HEK293 (cell line): Measurements from ENCODE around the gene ECHDC1.

Source experiments
- BCL6B ChIP-seq: fragments of 450-650 bp; formaldehyde crosslinking; IDR thresholded peaks from 2 replicates; pipeline ENCODE4 v1.5.1; 2017; ENCODE audit warnings: missing biosample characterization, missing genetic modification characterization
- PRDM6 ChIP-seq: fragments of 450-650 bp; formaldehyde crosslinking; IDR thresholded peaks from 2 replicates; pipeline ENCODE4 v1.5.1; 2017; ENCODE audit warnings: missing biosample characterization, missing genetic modification characterization
- ZBTB17 ChIP-seq: fragments of 450-650 bp; formaldehyde crosslinking; IDR thresholded peaks from 2 replicates; pipeline ENCODE4 v1.5.1; 2016; ENCODE audit warnings: missing biosample characterization, missing genetic modification characterization
- ZBTB21 ChIP-seq: fragments of 450-650 bp; formaldehyde crosslinking; IDR thresholded peaks from 2 replicates; pipeline ENCODE4 v1.5.1; 2017; ENCODE audit warnings: missing biosample characterization, missing genetic modification characterization
- ZBTB26 ChIP-seq: fragments of 450-650 bp; formaldehyde crosslinking; optimal IDR thresholded peaks from 2 replicates; pipeline ENCODE3; 2016; ENCODE audit warnings: missing biosample characterization, mild to moderate bottlenecking, missing genetic modification characterization
- ZBTB48 ChIP-seq: fragments of 450-650 bp; formaldehyde crosslinking; IDR thresholded peaks from 2 replicates; pipeline ENCODE4 v1.5.1; 2016; ENCODE audit warnings: missing biosample characterization, missing genetic modification characterization
- ZBTB8A ChIP-seq: fragments of 450-650 bp; formaldehyde crosslinking; IDR thresholded peaks from 2 replicates; pipeline ENCODE4 v1.5.1; 2016; ENCODE audit warnings: missing biosample characterization, missing genetic modification characterization
- ZFHX2 ChIP-seq: fragments of 450-650 bp; formaldehyde crosslinking; conservative IDR thresholded peaks from 2 replicates; pipeline ENCODE4 v1.5.1; 2016; ENCODE audit warnings: missing biosample characterization, missing genetic modification characterization
- ZFP37 ChIP-seq: fragments of 450-650 bp; formaldehyde crosslinking; IDR thresholded peaks from 2 replicates; pipeline ENCODE4 v1.5.1; 2016; ENCODE audit warnings: missing biosample characterization, missing genetic modification characterization
- ZNF10 ChIP-seq: fragments of 450-650 bp; formaldehyde crosslinking; IDR thresholded peaks from 2 replicates; pipeline ENCODE4 v1.5.1; 2017; ENCODE audit warnings: missing biosample characterization, missing genetic modification characterization
- ZNF174 ChIP-seq: fragments of 450-650 bp; formaldehyde crosslinking; IDR thresholded peaks from 2 replicates; pipeline ENCODE4 v1.5.0; 2017; ENCODE audit warnings: missing biosample characterization, mild to moderate bottlenecking, missing genetic modification characterization
- ZNF175 ChIP-seq: fragments of 450-650 bp; formaldehyde crosslinking; IDR thresholded peaks from 2 replicates; pipeline ENCODE4 v1.5.1; 2016; ENCODE audit warnings: missing biosample characterization, missing genetic modification characterization
- ZNF223 ChIP-seq: fragments of 450-650 bp; formaldehyde crosslinking; IDR thresholded peaks from 2 replicates; pipeline ENCODE4 v1.5.1; 2016; ENCODE audit warnings: missing biosample characterization, missing genetic modification characterization
- ZNF26 ChIP-seq: fragments of 450-650 bp; formaldehyde crosslinking; IDR thresholded peaks from 2 replicates; pipeline ENCODE4 v1.5.1; 2016; ENCODE audit warnings: missing biosample characterization, missing genetic modification characterization
- ZNF266 ChIP-seq: fragments of 450-650 bp; formaldehyde crosslinking; IDR thresholded peaks from 2 replicates; pipeline ENCODE4 v1.5.1; 2016; ENCODE audit warnings: missing biosample characterization, missing genetic modification characterization, low read depth
- ZNF274 ChIP-seq, 2 experiments: fragments of 200-500 bp in 1 of 2; fragments of 450-650 bp in 1 of 2; sonication (Bioruptor generic) in 1 of 2; formaldehyde crosslinking in 1 of 2; IDR thresholded peaks; 2 replicates each; pipeline versions ENCODE4 v1.5.1 to v1.6.1; 2014 to 2016; ENCODE audit warnings: borderline replicate concordance in 1 of 2, inconsistent platforms in 1 of 2, low read length in 1 of 2, missing biosample characterization in 1 of 2, missing genetic modification characterization in 1 of 2
- ZNF280D ChIP-seq: fragments of 450-650 bp; formaldehyde crosslinking; IDR thresholded peaks from 2 replicates; pipeline ENCODE4 v1.5.1; 2016; ENCODE audit warnings: missing biosample characterization, missing genetic modification characterization
- ZNF324 ChIP-seq: fragments of 450-650 bp; formaldehyde crosslinking; IDR thresholded peaks from 2 replicates; pipeline ENCODE4 v1.5.1; 2016; ENCODE audit warnings: missing biosample characterization, missing genetic modification characterization
- ZNF350 ChIP-seq: fragments of 450-650 bp; formaldehyde crosslinking; IDR thresholded peaks from 2 replicates; pipeline ENCODE4 v1.5.0; 2017; ENCODE audit warnings: missing biosample characterization, mild to moderate bottlenecking, missing genetic modification characterization
- ZNF416 ChIP-seq: fragments of 450-650 bp; formaldehyde crosslinking; IDR thresholded peaks from 2 replicates; pipeline ENCODE4 v1.5.1; 2016; ENCODE audit warnings: missing biosample characterization, missing genetic modification characterization
- ZNF449 ChIP-seq: fragments of 450-650 bp; formaldehyde crosslinking; IDR thresholded peaks from 2 replicates; pipeline ENCODE4 v1.5.1; 2017; ENCODE audit warnings: missing biosample characterization, mild to moderate bottlenecking, missing genetic modification characterization, moderate library complexity
- ZNF548 ChIP-seq: fragments of 450-650 bp; formaldehyde crosslinking; IDR thresholded peaks from 2 replicates; pipeline ENCODE4 v1.5.1; 2016; ENCODE audit warnings: missing biosample characterization, missing genetic modification characterization
- ZNF626 ChIP-seq: fragments of 450-650 bp; sonication (Bioruptor Pico); formaldehyde crosslinking; IDR thresholded peaks from 2 replicates; pipeline ENCODE4 v1.5.1; 2018; ENCODE audit warnings: missing biosample characterization, missing genetic modification characterization, inconsistent platforms
- ZNF670 ChIP-seq: fragments of 450-650 bp; formaldehyde crosslinking; IDR thresholded peaks from 2 replicates; pipeline ENCODE4 v1.5.1; 2016; ENCODE audit warnings: missing biosample characterization, missing genetic modification characterization, low read depth
- ZNF704 ChIP-seq: fragments of 450-650 bp; formaldehyde crosslinking; IDR thresholded peaks from 2 replicates; pipeline ENCODE4 v1.5.1; 2016; ENCODE audit warnings: missing biosample characterization, missing genetic modification characterization
- ZNF76 ChIP-seq: fragments of 450-650 bp; formaldehyde crosslinking; IDR thresholded peaks from 2 replicates; pipeline ENCODE4; 2016; ENCODE audit warnings: low read depth, missing biosample characterization, missing genetic modification characterization, borderline replicate concordance
- ZNF791 ChIP-seq: fragments of 450-650 bp; formaldehyde crosslinking; IDR thresholded peaks from 2 replicates; pipeline ENCODE4 v1.5.1; 2016; ENCODE audit warnings: missing biosample characterization, missing genetic modification characterization
- ZSCAN16 ChIP-seq: fragments of 450-650 bp; formaldehyde crosslinking; IDR thresholded peaks from 2 replicates; pipeline ENCODE4 v1.5.1; 2016; ENCODE audit warnings: missing biosample characterization, missing genetic modification characterization

ECHDC1 gene

GRCh38 chr6:127266892-127267645 lies 76.3 kb downstream of the ECHDC1 start (continued):
- TF ChIP-seq ZNF704 (tag by site-specific recombination) (peak; percentile 54; the same call in 1 of the 2 replicates), ZNF174 (tag by site-specific recombination) (no peak), ZNF26 (tag by site-specific recombination) (no peak), ZSCAN16 (tag by site-specific recombination) (no peak), ZNF449 (tag by site-specific recombination) (no peak), ZNF548 (tag by site-specific recombination) (no peak), ZNF416 (tag by site-specific recombination) (no peak), ZNF670 (tag by site-specific recombination) (no peak), ZBTB8A (tag by site-specific recombination) (peak; percentile 62), ZBTB26 (tag by site-specific recombination) (peak; percentile 94), ZBTB48 (tag by site-specific recombination) (peak; percentile 76), ZNF175 (no peak), ZNF350 (tag by site-specific recombination) (no peak), ZNF280D (tag by site-specific recombination) (no peak), BCL6B (no peak), ZNF791 (tag by site-specific recombination) (no peak), ZFHX2 (tag by site-specific recombination) (peak; percentile 44; the same call in 1 of the 2 replicates), PRDM6 (tag by site-specific recombination) (no peak), ZNF324 (tag by site-specific recombination) (no peak), ZNF223 (no peak), ZNF274 (IDR thresholded peaks at IDR 0.05; ENCODE audit: low read length) (no peak), ZNF274 (tag by site-specific recombination; IDR thresholded peaks at IDR 0.05; ENCODE audit: borderline replicate concordance) (no peak), ZBTB17 (tag by site-specific recombination) (peak; percentile 55), ZFP37 (peak; percentile 78; the same call in 1 of the 2 replicates), ZNF76 (no peak), ZNF626 (no peak), ZNF266 (tag by site-specific recombination) (no peak), ZBTB21 (tag by site-specific recombination) (no peak), ZNF10 (tag by site-specific recombination) (no peak)
